ENCODE results near the gene RASL11A. TPM values are rescaled to one million over a fixed set of nuclear protein-coding genes. Genes with fewer than 3 reads are reported as not detected.
A peak's percentile ranks its signal among the peaks of the same experiment; 100 is the strongest.

The RASL11A gene
- polyA plus RNA-seq, 1 experiment = 67.0 TPM

- no peak overlapping the region for H3K4me3 ChIP-seq (ENCODE audit: low read depth, low read length)
- TF ChIP-seq CTCF (IDR thresholded peaks at IDR 0.05; ENCODE audit: insufficient read depth, low read depth, low read length) = no peak
- DNase-seq (ENCODE audit: low read depth) = no peak
Measured at GRCh38 chr13:27273658-27274425, 3.2 kb downstream of the RASL11A start.

GRCh38 chr13:27274631-27275030, 4.0 kb downstream of the RASL11A start:
- no peak for TF ChIP-seq CTCF (IDR thresholded peaks at IDR 0.05; ENCODE audit: insufficient read depth, low read depth, low read length)
- CTCF ChIA-PET = interaction anchor here (1.0 to 2.3 kb wide), 5 partner anchors 9 to 289 kb away, joined by 3 to 11 read pairs (median 7); no protein-coding TSS in a partner anchor
- POLR2A ChIA-PET = no interaction called here
- Histone ChIP-seq H3K36me3 (ENCODE audit: control insufficient read depth, insufficient read depth, low read length) (0 out of 2 replicates have a peak, but pooled peaks cover 1% of the 10 kb centered on the region), H3K4me3 (ENCODE audit: low read depth, low read length) (no peak overlapping the region), H3K27me3 (ENCODE audit: control insufficient read depth, insufficient read depth, low read length) (no peaks in the 10 kb centered on the region)
- no peak for DNase-seq (ENCODE audit: low read depth)

More at GRCh38 chr13:27273658-27274425, 3.2 kb downstream of the RASL11A start:
- Histone ChIP-seq H3K36me3 (ENCODE audit: control insufficient read depth, insufficient read depth, low read length) (0 out of 2 replicates have a peak, but pooled peaks cover 1% of the 10 kb centered on the region), H3K27me3 (ENCODE audit: control insufficient read depth, insufficient read depth, low read length) (no peaks in the 10 kb centered on the region)
- POLR2A ChIA-PET = no interaction called here
- CTCF ChIA-PET = interaction anchor here (1.6 to 2.3 kb wide), 4 partner anchors 10 to 288 kb away, joined by 3 to 11 read pairs (median 8); no protein-coding TSS in a partner anchor

GRCh38 chr13:27276188-27276587, 5.6 kb downstream of the RASL11A start:
- TF ChIP-seq CTCF (IDR thresholded peaks at IDR 0.05; ENCODE audit: insufficient read depth, low read depth, low read length) = no peak
- no peaks in the 10 kb centered on the region for H3K27me3 ChIP-seq (ENCODE audit: control insufficient read depth, insufficient read depth, low read length)
- H3K4me3 ChIP-seq (ENCODE audit: low read depth, low read length) = no peak overlapping the region
- ChIA-PET POLR2A (no interaction called here), CTCF (interaction anchor here (1.1 to 2.3 kb wide), 5 partner anchors 8 to 329 kb away, joined by 4 to 11 read pairs (median 5); no protein-coding TSS in a partner anchor)
- DNase-seq (ENCODE audit: low read depth) = peak; percentile 74
- H3K36me3 ChIP-seq (ENCODE audit: control insufficient read depth, insufficient read depth, low read length) = 0 out of 2 replicates have a peak, but pooled peaks cover 1% of the 10 kb centered on the region

- Histone ChIP-seq H3K4me3 (ENCODE audit: low read depth, low read length) (no peak overlapping the region), H3K36me3 (ENCODE audit: control insufficient read depth, insufficient read depth, low read length) (no peaks in the 10 kb centered on the region), H3K27me3 (ENCODE audit: control insufficient read depth, insufficient read depth, low read length) (0 out of 2 replicates have a peak, but pooled peaks cover 1% of the 10 kb centered on the region)
- no peak for TF ChIP-seq CTCF (IDR thresholded peaks at IDR 0.05; ENCODE audit: insufficient read depth, low read depth, low read length)
- ChIA-PET POLR2A (no interaction called here), CTCF (interaction anchor here (1.1 to 6.3 kb wide), 4 partner anchors 79 to 296 kb away, joined by 3 to 70 read pairs (median 4); no protein-coding TSS in a partner anchor)
- DNase-seq (ENCODE audit: low read depth) = no peak
Measured at GRCh38 chr13:27279506-27279905, 8.9 kb downstream of the RASL11A start.

- no peaks in the 10 kb centered on the region for H3K36me3 ChIP-seq (ENCODE audit: control insufficient read depth, insufficient read depth, low read length)
- no peak overlapping the region for H3K4me3 ChIP-seq (ENCODE audit: low read depth, low read length)
- no peak for TF ChIP-seq CTCF (IDR thresholded peaks at IDR 0.05; ENCODE audit: insufficient read depth, low read depth, low read length)
- ChIA-PET POLR2A (no interaction called here), CTCF (interaction anchor here (1.1 to 6.3 kb wide), 4 partner anchors 78 to 333 kb away, joined by 3 to 70 read pairs (median 6); no protein-coding TSS in a partner anchor)
- 0 out of 2 replicates have a peak, but pooled peaks cover 1% of the 10 kb centered on the region for H3K27me3 ChIP-seq (ENCODE audit: control insufficient read depth, insufficient read depth, low read length)
- DNase-seq (ENCODE audit: low read depth) = no peak
Measured at GRCh38 chr13:27280009-27280656, 9.5 kb downstream of the RASL11A start.

All from BJ (cell line).